ENCODE measurements around the gene POFUT2.
"Not testable (repeated sequence)": the region's sequence is repeated elsewhere in the genome, so short reads cannot be mapped to it uniquely, and the experiment has no call there.

Gene POFUT2

GRCh38 chr21:45326169-45326851, 38.6 kb upstream of the POFUT2 start:
- no peak for DNase-seq (ENCODE audit: low read depth in 2 of 2)

- no peak for DNase-seq (ENCODE audit: low read depth in 2 of 2)
Measured at GRCh38 chr21:45325206-45326168, 37.8 kb upstream of the POFUT2 start.

- no peak for DNase-seq (ENCODE audit: low read depth in 2 of 2)
Measured at GRCh38 chr21:45324489-45325205, 37.0 kb upstream of the POFUT2 start.

- DNase-seq (ENCODE audit: low read depth in 2 of 2) = no peak
Measured at GRCh38 chr21:45323487-45324311, 36.0 kb upstream of the POFUT2 start.

GRCh38 chr21:45322960-45323461, 35.3 kb upstream of the POFUT2 start:
- no peak for DNase-seq (ENCODE audit: low read depth in 2 of 2)

GRCh38 chr21:45322231-45322959, 34.7 kb upstream of the POFUT2 start:
- no peak for DNase-seq (ENCODE audit: low read depth in 2 of 2)

- DNase-seq (ENCODE audit: low read depth in 2 of 2) = no peak
Measured at GRCh38 chr21:45320261-45321025, 32.7 kb upstream of the POFUT2 start.

- DNase-seq (ENCODE audit: low read depth in 2 of 2) = no peak
Measured at GRCh38 chr21:45319461-45320211, 31.9 kb upstream of the POFUT2 start.

DNA sequence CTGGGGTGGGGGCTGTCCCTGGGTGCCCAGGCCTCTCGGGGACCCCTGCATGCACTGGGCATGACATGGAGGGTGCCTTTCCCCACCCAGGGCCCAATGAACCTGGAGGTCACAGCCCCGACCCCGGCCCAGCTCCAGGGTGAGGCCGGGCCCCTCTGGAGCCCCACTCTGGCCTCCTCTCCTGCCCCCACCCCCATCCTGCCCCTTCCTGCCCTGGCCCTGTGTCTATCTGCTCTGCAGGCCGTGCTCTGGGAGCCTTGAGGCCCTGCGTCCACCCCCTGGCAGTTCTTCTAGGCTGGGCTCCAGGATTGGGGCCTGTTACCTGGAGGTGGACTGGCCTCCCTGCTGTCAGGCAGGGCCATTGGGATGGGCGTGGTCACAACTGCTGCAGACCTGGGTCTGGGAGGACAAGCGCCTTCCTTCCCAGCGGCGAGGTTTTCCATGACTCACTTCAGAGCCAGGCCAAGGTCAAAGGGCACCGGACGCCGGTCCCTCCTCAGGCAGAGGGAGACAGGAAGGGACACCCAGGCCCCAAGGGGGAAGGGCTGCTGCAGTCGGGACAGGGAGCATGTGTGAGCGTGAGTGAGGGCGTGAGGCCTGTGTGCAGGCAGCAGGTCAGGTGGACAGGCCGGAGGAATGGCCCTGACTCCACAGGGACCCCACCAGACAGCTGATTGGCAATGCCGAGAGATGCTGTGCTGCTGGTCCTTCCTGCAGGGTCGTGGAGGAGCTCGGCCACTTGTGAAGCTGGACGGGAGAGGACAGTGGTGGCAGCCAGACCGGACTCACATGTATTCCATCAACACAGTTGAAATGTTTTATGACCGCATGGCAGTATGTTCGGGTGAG, 31.1 kb upstream of the POFUT2 start:
- no peak for DNase-seq (ENCODE audit: low read depth in 2 of 2)

DNA sequence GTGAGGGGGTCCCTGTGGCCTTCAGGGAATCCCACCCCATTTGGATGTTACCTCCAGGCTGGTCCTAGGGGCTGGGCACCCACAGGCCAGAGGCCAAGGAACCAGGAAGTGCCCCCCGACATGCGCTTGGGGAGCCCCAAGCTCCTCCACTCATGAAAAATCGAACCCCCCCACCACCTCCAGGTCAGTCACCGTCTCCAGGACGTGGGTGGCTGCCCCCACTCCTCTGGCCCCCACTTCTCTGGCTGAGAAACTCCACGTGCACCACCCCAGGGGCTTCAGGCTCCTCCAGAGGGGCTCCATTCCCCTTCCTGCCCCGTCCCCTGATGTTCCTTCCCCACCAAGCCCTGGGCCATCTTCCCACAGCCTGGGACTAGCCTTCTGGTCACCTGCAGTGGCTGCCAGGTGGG, 30.5 kb upstream of the POFUT2 start:
- no peak for DNase-seq (ENCODE audit: low read depth in 2 of 2)

DNA sequence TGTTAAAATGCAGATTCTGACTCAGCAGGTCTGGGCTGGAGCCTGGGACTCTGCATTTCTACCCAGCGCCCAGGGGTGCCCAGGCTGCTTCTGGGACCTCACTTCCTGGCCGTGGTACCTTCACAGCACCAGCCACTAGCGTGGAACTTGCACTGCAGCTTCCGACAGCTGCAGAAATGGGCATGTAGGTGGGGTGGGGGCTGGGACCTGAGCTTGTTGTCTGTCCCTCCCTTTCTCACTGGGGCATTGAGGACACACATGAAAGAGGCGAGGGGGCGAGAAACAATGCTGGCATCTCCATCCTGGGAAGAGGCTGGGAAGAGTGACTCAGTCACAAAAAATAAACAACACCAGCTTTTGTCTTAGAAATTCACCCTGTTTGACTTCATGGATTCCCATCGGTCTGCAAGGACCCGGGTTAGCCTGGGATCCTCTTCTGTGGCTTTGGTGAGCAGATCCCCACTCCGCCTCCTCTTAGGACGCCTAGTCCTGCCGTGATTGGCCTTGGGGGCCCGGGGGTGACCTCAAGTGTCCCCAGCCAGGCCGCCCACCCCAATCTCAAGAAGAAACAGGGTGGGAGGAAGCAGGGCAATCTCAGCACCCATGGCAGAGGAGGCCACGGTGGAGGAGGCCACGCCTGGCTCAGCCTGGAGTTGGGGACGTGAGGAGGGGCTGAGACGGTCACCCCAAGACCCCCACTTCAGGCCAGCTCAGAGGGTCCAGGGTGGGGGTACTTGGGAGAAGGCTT, 29.9 kb upstream of the POFUT2 start:
- no peak for DNase-seq (ENCODE audit: low read depth in 2 of 2)

- no peak for DNase-seq (ENCODE audit: low read depth in 2 of 2)
Measured at GRCh38 chr21:45316871-45317397, 29.2 kb upstream of the POFUT2 start.

DNA sequence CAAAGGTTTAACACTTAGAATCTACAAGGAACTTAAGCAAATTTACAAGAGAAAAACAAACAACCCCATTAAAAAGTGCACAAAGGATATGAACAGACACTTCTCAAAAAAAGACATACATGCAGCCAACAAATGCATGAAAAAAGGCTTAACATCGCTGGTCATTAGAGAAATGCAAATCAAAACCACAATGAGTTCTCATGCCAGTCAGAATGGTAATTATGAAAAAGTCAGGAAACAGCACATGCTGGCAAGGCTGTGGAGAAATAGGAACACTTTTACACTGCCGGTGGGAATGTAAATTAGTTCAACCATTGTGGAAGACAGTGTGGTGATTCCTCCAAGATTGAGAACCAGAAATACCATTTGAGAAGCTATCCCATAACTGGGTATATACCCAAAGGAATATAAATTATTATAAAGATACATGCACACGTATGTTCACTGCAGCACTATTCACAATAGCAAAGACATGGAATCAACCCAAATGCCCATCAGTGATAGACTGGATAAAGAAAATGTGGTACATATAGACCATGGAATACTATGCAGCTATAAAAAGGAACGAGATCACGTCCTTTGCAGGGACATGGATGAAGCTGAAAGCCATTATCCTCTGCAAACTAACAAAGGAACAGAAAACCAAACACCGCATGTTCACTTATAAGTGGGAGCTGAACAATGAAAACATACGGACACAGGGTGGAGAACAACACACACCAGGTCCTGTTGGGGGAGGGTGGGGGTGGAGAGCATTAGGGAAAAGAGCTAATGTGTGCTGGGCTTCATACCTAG, 28.2 kb upstream of the POFUT2 start:
- DNase-seq (ENCODE audit: low read depth in 2 of 2) = not testable (repeated sequence)

DNA sequence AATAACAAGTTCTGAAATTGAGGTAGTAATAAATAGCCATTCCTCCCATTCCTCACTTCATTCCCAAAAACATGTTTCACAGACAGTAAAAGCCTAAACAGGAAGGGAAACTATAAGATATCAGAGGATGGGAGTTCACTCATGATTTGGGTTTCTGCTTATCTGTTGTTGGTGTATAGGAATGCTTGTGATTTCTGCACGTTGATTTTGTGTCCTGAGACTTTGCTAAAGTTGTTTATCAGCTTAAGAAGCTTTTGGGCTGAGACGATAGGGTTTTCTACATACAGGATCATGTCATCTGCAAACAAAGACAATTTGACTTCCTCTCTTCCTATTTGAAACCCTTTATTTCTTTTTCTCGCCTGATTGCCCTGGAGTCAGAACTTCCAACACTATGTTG, 26.0 kb upstream of the POFUT2 start:
- DNase-seq (ENCODE audit: low read depth in 2 of 2) = no peak

- DNase-seq (ENCODE audit: low read depth in 2 of 2) = no peak
Measured at GRCh38 chr21:45313015-45313414, 25.3 kb upstream of the POFUT2 start.

DNA sequence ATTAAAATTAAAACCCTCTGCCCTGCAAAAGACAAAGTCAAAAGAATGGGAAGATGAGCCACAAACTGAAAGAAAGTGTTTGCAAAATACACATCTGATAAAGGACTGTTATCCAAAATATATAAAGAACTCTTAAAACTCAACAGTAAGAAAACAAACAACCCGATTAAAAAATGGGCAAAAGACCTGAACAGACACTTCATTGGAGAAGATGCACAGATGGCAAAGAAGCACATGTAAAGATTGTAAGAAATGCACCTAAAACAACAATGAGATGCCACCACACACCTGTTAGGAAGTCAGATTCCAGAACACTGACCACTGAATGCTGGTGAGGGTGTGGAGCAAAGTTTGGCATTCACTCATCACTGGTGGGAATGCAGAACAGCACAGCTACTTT, 24.6 kb upstream of the POFUT2 start:
- DNase-seq (ENCODE audit: low read depth in 2 of 2) = no peak
